Mesodermal cell (in vitro differentiated cells): ENCODE results near the gene MYH7B.

Experiments
- H3K27ac ChIP-seq: 2 replicates; pipeline ENCODE4 v1.7.0; 2013; ENCODE audit warnings: mild to moderate bottlenecking, low read depth, low read length, moderate library complexity; ENCODE audit not compliant: severe bottlenecking
- H3K36me3 ChIP-seq: 2 replicates; pipeline ENCODE4 v1.7.1; 2013; ENCODE audit warnings: mild to moderate bottlenecking, low read length, moderate library complexity; ENCODE audit not compliant: control insufficient read depth, insufficient read depth
- H3K4me1 ChIP-seq: one replicate; pipeline ENCODE4 v1.7.1; 2013; ENCODE audit warnings: mild to moderate bottlenecking, low read length; ENCODE audit not compliant: insufficient read depth, control insufficient read depth, poor library complexity, severe bottlenecking
- H3K4me3 ChIP-seq: 2 replicates; pipeline ENCODE4 v1.7.0; 2013; ENCODE audit warnings: low read length, control low read depth, mild to moderate bottlenecking; ENCODE audit not compliant: insufficient read depth, poor library complexity, severe bottlenecking; ENCODE audit errors: extremely low read depth
- H3K9me3 ChIP-seq: 2 replicates; pipeline ENCODE4 v1.7.1; 2013; ENCODE audit warnings: mild to moderate bottlenecking, low read length, moderate library complexity; ENCODE audit not compliant: control insufficient read depth
- WGBS, 2 experiments: methylation state at CpG; one replicate each; pipeline ENCODE4 v1.1.5; 2013; ENCODE audit warnings: missing lambda C conversion rate in 2 of 2; ENCODE audit not compliant: insufficient coverage in 2 of 2; 5-methylcytosine and 5-hydroxymethylcytosine counted together

Gene MYH7B

DNA sequence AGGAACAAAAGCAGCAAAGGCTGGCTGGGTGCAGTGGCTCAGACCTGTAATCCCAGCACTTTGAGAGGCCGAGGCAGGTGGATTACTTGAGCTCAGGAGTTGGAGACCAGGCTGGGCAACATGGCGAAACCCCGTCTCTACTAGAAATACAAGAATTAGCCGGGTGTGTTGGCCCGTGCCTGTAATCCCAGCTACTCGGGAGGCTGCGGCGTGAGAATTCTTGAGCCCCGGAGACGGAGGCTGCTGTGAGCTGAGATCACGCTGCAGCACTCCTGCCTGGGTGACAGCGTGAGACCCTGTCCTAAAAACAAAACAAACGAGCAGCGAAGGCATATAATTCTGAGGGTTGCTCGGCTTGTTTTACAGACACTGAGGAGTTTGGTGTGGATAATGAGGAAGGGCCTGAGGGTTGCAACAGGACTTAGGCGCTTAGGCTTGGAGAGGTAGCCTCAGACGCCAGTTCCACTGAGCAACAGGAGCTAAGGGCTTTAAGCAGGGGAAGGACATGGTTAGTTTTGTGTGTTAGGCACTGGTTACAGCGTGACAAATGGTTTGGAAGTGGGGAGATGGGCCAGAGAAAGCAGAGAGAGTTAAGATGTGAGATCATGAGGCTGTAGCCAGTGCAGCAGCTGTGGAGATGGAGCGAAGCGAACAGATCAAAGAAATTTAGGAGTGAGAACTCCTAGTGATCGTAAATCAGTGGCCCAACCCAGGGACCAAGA lies 1.2 kb downstream of the MYH7B start:
- 90 to 93% methylated on average over 20 to 21 of the region's 21 CpGs for WGBS, 2 experiments
- Histone ChIP-seq H3K4me3 (no peak overlapping the region), H3K4me1 (peaks cover 3% of the 10 kb centered on the region), H3K27ac (no peak overlapping the region), H3K9me3 (no peaks in the 10 kb centered on the region), H3K36me3 (no peaks in the 10 kb centered on the region)

GRCh38 chr20:34964486-34964885 lies 8.8 kb downstream of the MYH7B start:
- no peak overlapping the region for H3K4me3 ChIP-seq
- H3K4me1 ChIP-seq: no peaks in the 10 kb centered on the region
- no peaks in the 10 kb centered on the region for H3K9me3 ChIP-seq
- no peaks in the 10 kb centered on the region for H3K36me3 ChIP-seq
- WGBS, 2 experiments: 83 to 100% methylated on average over 1 to 2 of the region's 5 CpGs
- H3K27ac ChIP-seq: no peak overlapping the region

- WGBS, 2 experiments: 87 to 90% methylated on average over 5 of the region's 5 CpGs
- H3K9me3 ChIP-seq: no peaks in the 10 kb centered on the region
- no peaks in the 10 kb centered on the region for H3K4me1 ChIP-seq
- H3K36me3 ChIP-seq: no peaks in the 10 kb centered on the region
- H3K4me3 ChIP-seq: no peak overlapping the region
- no peak overlapping the region for H3K27ac ChIP-seq
Measured at GRCh38 chr20:34965051-34965450, 9.4 kb downstream of the MYH7B start.

DNA sequence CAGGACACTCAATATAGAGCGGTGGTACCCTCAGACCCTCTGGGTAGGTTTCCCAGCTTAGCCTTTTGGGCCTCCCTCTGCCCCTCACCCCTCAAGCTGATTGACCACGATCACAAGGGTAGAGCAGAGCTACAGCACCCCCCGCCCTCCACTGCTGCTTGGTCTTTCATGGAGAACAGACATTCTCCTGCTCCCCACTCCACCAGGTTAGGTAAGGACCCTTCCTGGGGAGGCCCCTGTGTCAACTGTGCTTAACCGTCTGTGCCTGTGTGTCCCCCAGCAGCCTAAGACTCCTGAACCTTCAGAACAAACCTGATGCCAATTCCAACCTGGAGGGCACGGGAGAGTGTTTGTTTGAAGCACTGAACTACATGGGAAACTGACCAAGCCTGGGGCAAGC lies 11.8 kb downstream of the MYH7B start:
- Histone ChIP-seq H3K27ac (no peak overlapping the region), H3K4me3 (no peak overlapping the region), H3K9me3 (no peaks in the 10 kb centered on the region), H3K36me3 (no peaks in the 10 kb centered on the region), H3K4me1 (no peaks in the 10 kb centered on the region)
- WGBS, 2 experiments: 91% methylated on average over 5 of the region's 5 CpGs

DNA sequence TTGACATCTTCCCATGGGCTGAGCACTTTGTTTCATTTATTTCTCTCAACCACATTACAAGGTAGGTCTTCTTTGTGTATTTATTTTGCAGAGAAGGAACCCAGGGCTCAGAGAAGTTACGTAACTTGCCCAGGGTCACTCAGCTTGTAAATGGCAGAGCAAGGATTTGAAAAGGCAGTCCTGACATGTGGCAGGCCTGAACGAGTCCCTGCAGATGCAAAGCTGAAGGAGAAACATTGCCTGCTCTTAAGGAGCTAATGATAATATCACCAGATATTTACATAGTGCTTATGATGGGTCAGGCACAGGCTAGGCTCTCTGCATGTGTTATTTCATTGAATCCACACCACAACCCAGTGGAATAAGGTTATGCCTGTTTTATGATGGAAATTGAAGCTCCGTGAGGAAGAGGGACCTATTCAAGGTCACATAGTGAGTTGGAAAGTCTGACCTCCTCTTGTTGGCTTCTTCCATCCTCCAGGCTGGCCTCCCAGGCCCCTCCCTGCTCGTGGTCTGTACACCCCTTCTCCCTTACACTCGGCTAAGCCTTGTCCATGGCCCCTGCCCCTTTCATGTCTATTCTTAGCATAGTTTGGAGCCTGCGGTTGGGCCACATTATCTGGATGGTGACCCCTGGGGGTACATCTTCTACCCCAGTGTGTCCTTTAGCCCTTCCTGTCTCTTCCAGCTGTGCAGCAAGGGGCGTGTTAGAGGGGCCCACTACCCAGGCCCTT lies 12.5 kb downstream of the MYH7B start:
- no peak overlapping the region for H3K27ac ChIP-seq
- no peaks in the 10 kb centered on the region for H3K9me3 ChIP-seq
- H3K4me3 ChIP-seq: no peak overlapping the region
- WGBS, 2 experiments: 91 to 100% methylated on average over 2 to 4 of the region's 7 CpGs
- H3K4me1 ChIP-seq: no peaks in the 10 kb centered on the region
- H3K36me3 ChIP-seq: no peaks in the 10 kb centered on the region

DNA sequence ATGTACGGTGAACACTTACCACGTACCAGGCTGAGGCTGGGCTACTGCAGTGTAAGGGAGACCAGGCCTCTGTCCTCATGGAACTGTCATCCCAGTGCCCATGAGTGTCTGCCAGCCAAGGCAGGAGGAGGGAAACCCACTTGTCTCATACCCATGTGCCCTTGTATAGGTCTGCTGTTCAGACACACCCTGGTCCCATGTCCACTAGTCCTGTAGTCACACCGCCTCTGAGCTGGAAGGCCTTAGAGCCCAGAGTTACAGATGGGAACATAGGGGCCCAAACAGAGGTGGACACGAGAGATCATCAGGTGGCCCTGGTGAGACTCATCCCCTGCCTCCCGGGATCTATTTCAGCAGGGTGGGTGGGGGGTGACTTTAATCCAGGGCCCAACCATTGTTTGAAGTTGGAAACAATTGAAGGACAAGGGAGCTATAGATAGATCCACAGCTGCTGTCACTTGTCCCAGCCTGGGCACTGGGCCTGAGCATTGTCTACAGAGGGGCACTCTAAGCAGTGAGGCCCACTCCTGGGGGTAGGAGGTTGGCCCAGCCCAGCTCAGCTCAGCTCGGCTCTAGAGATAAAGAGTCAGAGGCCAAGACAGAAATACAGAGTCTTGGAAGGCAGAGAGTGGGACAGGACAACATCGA lies 14.6 kb downstream of the MYH7B start:
- 92 to 93% methylated on average over 5 to 7 of the region's 7 CpGs for WGBS, 2 experiments
- Histone ChIP-seq H3K4me3 (no peak overlapping the region), H3K27ac (no peak overlapping the region), H3K36me3 (no peaks in the 10 kb centered on the region), H3K9me3 (no peaks in the 10 kb centered on the region), H3K4me1 (no peaks in the 10 kb centered on the region)

- Histone ChIP-seq H3K9me3 (no peaks in the 10 kb centered on the region), H3K4me3 (no peak overlapping the region), H3K4me1 (no peaks in the 10 kb centered on the region), H3K36me3 (no peaks in the 10 kb centered on the region), H3K27ac (no peak overlapping the region)
- 92 to 97% methylated on average over 8 to 9 of the region's 9 CpGs for WGBS, 2 experiments
Measured at GRCh38 chr20:34970846-34971560, 15.3 kb downstream of the MYH7B start.

- Histone ChIP-seq H3K4me3 (no peak overlapping the region), H3K36me3 (no peaks in the 10 kb centered on the region), H3K4me1 (no peaks in the 10 kb centered on the region), H3K9me3 (no peaks in the 10 kb centered on the region), H3K27ac (no peak overlapping the region)
- 92 to 99% methylated on average over 7 to 10 of the region's 10 CpGs for WGBS, 2 experiments
Measured at GRCh38 chr20:34971561-34972235, 16.0 kb downstream of the MYH7B start.

- H3K4me3 ChIP-seq: no peak overlapping the region
- no peaks in the 10 kb centered on the region for H3K4me1 ChIP-seq
- no peaks in the 10 kb centered on the region for H3K36me3 ChIP-seq
- WGBS, 2 experiments: 69 to 77% methylated on average over 3 to 4 of the region's 4 CpGs
- no peaks in the 10 kb centered on the region for H3K9me3 ChIP-seq
- H3K27ac ChIP-seq: no peak overlapping the region
Measured at GRCh38 chr20:34974246-34974645, 18.6 kb downstream of the MYH7B start.

DNA sequence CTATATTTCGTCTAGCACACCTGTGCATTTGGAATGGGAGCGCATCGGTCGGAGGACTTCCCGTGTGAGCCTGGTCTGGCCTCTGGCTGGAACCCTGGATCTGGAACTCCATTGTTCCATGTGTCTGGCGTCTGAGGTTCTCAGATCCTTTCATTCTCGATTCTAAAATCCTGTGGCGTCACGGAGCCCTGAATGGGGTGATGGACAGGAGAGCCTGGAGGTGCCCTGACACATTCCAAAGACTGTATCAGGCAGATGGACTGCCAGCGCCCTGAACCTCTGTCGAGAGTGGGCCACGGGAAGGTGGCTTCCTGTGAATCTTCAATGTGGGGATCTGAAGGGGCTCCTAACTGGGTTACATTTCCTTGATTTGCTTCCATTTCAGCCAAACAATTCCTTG lies 20.6 kb downstream of the MYH7B start:
- Histone ChIP-seq H3K9me3 (no peaks in the 10 kb centered on the region), H3K36me3 (no peaks in the 10 kb centered on the region), H3K27ac (no peak overlapping the region), H3K4me1 (no peaks in the 10 kb centered on the region), H3K4me3 (no peak overlapping the region)
- 91 to 93% methylated on average over 10 to 12 of the region's 12 CpGs for WGBS, 2 experiments
